ENCODE data around the gene PNPLA6. TPM values are rescaled to one million over a fixed set of nuclear protein-coding genes. Genes with fewer than 3 reads are reported as not detected.

The PNPLA6 gene
- polyA plus RNA-seq, 3 donors, result 11.2 to 178 (median 14.4) TPM

DNA sequence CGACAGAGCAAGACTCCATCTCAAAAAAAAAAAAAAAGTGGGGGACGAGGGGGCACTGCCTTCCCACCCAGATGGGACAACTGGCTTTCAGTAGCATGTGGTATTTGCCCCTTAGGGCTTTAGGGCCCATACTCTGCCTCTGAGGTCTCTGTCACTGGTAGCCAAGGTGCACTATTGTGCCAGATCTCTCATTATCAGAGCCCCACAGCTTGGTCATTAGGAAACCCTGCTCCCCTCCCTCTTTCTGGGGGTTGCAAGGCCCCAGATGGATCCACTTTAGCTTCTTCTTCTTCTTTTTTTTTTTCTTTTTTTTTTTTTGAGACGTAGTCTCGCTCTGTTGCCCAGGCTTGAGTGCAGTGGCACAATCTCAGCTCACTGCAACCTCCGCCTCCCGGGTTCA, 30.8 kb upstream of the PNPLA6 start:
- Histone ChIP-seq H3K27me3 (ENCODE audit: control insufficient read depth in 2 of 2, insufficient read depth in 2 of 2, low read length in 2 of 2) (peaks cover 6 to 39% of the 10 kb centered on the region in 2 donors), H3K4me1 (ENCODE audit: control insufficient read depth in 1 of 2, insufficient read depth in 2 of 2, low read length in 2 of 2) (peaks cover 35 to 50% of the 10 kb centered on the region in 2 donors), H3K9me3 (replicated peaks in 1 of 2; ENCODE audit: control insufficient read depth in 1 of 2, insufficient read depth in 1 of 2, low read length in 2 of 2) (peaks cover 0 to 6% of the 10 kb centered on the region in 2 donors), H3K9ac (ENCODE audit: insufficient read depth, low read length, poor library complexity, severe bottlenecking) (no peak overlapping the region), H3K4me3 (replicated peaks in 1 of 3; ENCODE audit: low read depth in 2 of 3, low read length in 3 of 3) (no peak overlapping the region), H3K4me2 (replicated peaks; ENCODE audit: extremely low read depth, low read length, poor library complexity, severe bottlenecking) (no peak overlapping the region), H2AFZ (ENCODE audit: insufficient read depth, low read depth, low read length, poor library complexity, severe bottlenecking) (no peak overlapping the region), H4K20me1 (ENCODE audit: insufficient read depth, low read length) (no peaks in the 10 kb centered on the region), H3K27ac (ENCODE audit: low read depth in 1 of 2, low read length in 2 of 2) (no peak overlapping the region), H3K36me3 (replicated peaks in 1 of 2; ENCODE audit: control insufficient read depth in 1 of 2, insufficient read depth in 2 of 2, low read length in 2 of 2) (no peaks in the 10 kb centered on the region), H3K79me2 (ENCODE audit: insufficient read depth, low read length) (no peaks in the 10 kb centered on the region)
- intact Hi-C loops (cut with micrococcal nuclease), result loop anchor here (5.0 kb wide), 1 partner anchor 32 kb away; no protein-coding TSS in a partner anchor
- H3K36me3 Mint-ChIP-seq, result no peaks in the 10 kb centered on the region
- H3K4me1 Mint-ChIP-seq, result peaks cover 34% of the 10 kb centered on the region
- TF ChIP-seq, protein P1, sequence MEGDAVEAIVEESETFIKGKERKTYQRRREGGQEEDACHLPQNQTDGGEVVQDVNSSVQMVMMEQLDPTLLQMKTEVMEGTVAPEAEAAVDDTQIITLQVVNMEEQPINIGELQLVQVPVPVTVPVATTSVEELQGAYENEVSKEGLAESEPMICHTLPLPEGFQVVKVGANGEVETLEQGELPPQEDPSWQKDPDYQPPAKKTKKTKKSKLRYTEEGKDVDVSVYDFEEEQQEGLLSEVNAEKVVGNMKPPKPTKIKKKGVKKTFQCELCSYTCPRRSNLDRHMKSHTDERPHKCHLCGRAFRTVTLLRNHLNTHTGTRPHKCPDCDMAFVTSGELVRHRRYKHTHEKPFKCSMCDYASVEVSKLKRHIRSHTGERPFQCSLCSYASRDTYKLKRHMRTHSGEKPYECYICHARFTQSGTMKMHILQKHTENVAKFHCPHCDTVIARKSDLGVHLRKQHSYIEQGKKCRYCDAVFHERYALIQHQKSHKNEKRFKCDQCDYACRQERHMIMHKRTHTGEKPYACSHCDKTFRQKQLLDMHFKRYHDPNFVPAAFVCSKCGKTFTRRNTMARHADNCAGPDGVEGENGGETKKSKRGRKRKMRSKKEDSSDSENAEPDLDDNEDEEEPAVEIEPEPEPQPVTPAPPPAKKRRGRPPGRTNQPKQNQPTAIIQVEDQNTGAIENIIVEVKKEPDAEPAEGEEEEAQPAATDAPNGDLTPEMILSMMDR (IDR thresholded peaks at IDR 0.05), result no peak
- 39% methylated on average over 2 of the region's 6 CpGs for WGBS (ENCODE audit: insufficient coverage)
- peak overlapping the region in 1 of 2 donors; percentile 76 for H3K4me3 Mint-ChIP-seq
- peaks cover 39 to 64% (median 58%) of the 10 kb centered on the region in 3 donors for H3K27me3 Mint-ChIP-seq (ENCODE audit: low read depth in 3 of 3)
- no peak for DNase-seq
- H3K9me3 Mint-ChIP-seq, result peaks cover 6 to 16% (median 7%) of the 10 kb centered on the region in 7 donors
- H3K27ac Mint-ChIP-seq, result no peak overlapping the region

DNA sequence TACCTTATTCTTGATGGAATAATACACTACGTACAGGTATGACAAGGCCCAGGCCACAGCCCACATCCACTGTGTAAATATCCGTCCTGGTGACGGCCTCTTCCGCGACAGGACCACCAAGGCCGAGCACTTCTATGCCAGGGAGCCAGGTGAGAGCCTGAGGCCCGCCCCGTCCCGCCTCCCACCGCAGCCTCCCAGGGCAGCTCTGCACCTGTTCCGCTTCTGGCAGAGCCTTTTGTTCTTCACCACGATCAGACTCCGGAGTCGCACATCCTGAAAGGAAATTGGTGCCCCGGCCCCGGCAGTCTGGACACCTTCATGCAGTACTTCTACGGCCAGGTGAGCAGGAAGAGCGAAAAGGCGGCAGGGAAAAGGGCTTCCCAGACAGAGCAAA, 30.2 kb upstream of the PNPLA6 start:
- no peak overlapping the region for H2AFZ ChIP-seq (ENCODE audit: insufficient read depth, low read depth, low read length, poor library complexity, severe bottlenecking)
- Mint-ChIP-seq H3K9me3 (peaks cover 6 to 16% (median 7%) of the 10 kb centered on the region in 7 donors), H3K36me3 (no peaks in the 10 kb centered on the region), H3K4me3 (peak overlapping the region in 1 of 2 donors; percentile 76), H3K27me3 (ENCODE audit: low read depth in 3 of 3) (peaks cover 36 to 58% (median 57%) of the 10 kb centered on the region in 3 donors), H3K4me1 (peaks cover 33% of the 10 kb centered on the region), H3K27ac (no peak overlapping the region)
- peaks cover 6 to 39% of the 10 kb centered on the region in 2 donors for H3K27me3 ChIP-seq (ENCODE audit: control insufficient read depth in 2 of 2, insufficient read depth in 2 of 2, low read length in 2 of 2)
- TF ChIP-seq, protein P1 (IDR thresholded peaks at IDR 0.05), result no peak
- peak overlapping the region; percentile 45 for H3K4me2 ChIP-seq (replicated peaks; ENCODE audit: extremely low read depth, low read length, poor library complexity, severe bottlenecking)
- no peak overlapping the region for H3K27ac ChIP-seq (ENCODE audit: low read depth in 1 of 2, low read length in 2 of 2)
- H3K4me1 ChIP-seq (ENCODE audit: control insufficient read depth in 1 of 2, insufficient read depth in 2 of 2, low read length in 2 of 2), result peaks cover 33 to 47% of the 10 kb centered on the region in 2 donors
- peaks cover 0 to 6% of the 10 kb centered on the region in 2 donors for H3K9me3 ChIP-seq (replicated peaks in 1 of 2; ENCODE audit: control insufficient read depth in 1 of 2, insufficient read depth in 1 of 2, low read length in 2 of 2)
- no peaks in the 10 kb centered on the region for H3K36me3 ChIP-seq (replicated peaks in 1 of 2; ENCODE audit: control insufficient read depth in 1 of 2, insufficient read depth in 2 of 2, low read length in 2 of 2)
- no peak overlapping the region for H3K4me3 ChIP-seq (replicated peaks in 1 of 3; ENCODE audit: low read depth in 2 of 3, low read length in 3 of 3)
- H4K20me1 ChIP-seq (ENCODE audit: insufficient read depth, low read length), result no peaks in the 10 kb centered on the region
- 16% methylated on average over 19 of the region's 19 CpGs for WGBS (ENCODE audit: insufficient coverage)
- intact Hi-C loops (cut with micrococcal nuclease), result loop anchor here (5.0 kb wide), 1 partner anchor 33 kb away; no protein-coding TSS in a partner anchor
- no peak for DNase-seq
- no peak overlapping the region for H3K9ac ChIP-seq (ENCODE audit: insufficient read depth, low read length, poor library complexity, severe bottlenecking)
- H3K79me2 ChIP-seq (ENCODE audit: insufficient read depth, low read length), result no peaks in the 10 kb centered on the region

Data from CD14-positive monocyte (primary cell).